CD14-positive monocyte (primary cell): ENCODE data around the gene CALM1. TPM values are rescaled to one million over a fixed set of nuclear protein-coding genes. Genes with fewer than 3 reads are reported as not detected.

ENCODE experiments used
- DNase-seq, 3 donors: peaks; one replicate each; pipeline ENCODE4 v3.0.0-alpha.2; 2011 to 2022
- H2AFZ ChIP-seq: 2 replicates; pipeline ENCODE4 v1.6.0; 2012; ENCODE audit warnings: mild to moderate bottlenecking, low read depth, low read length, inconsistent platforms; ENCODE audit not compliant: insufficient read depth, poor library complexity, severe bottlenecking
- H3K27ac ChIP-seq, 2 donors: 1 replicate in 1 of 2; 2 replicates in 1 of 2; pipeline ENCODE4 v1.5.1; 2012 to 2013; ENCODE audit warnings: low read length in 2 of 2, control low read depth in 1 of 2, inconsistent platforms in 1 of 2, low read depth in 1 of 2, mild to moderate bottlenecking in 1 of 2
- H3K27me3 ChIP-seq, 2 donors: one replicate each; pipeline versions ENCODE4 v1.6.0 to v1.6.1; 2011 to 2013; ENCODE audit warnings: low read length in 2 of 2; ENCODE audit not compliant: control insufficient read depth in 2 of 2, insufficient read depth in 2 of 2
- H3K36me3 ChIP-seq, 2 donors: replicated peaks in 1 of 2; 1 replicate in 1 of 2; 2 replicates in 1 of 2; pipeline versions ENCODE4 v1.5.1 to v1.6.1; 2012 to 2013; ENCODE audit warnings: low read length in 2 of 2, control low read depth in 1 of 2, inconsistent platforms in 1 of 2, mild to moderate bottlenecking in 1 of 2; ENCODE audit not compliant: insufficient read depth in 2 of 2, control insufficient read depth in 1 of 2
- H3K4me1 ChIP-seq, 2 donors: 1 replicate in 1 of 2; 2 replicates in 1 of 2; pipeline versions ENCODE4 v1.5.1 to v1.6.1; 2012 to 2013; ENCODE audit warnings: low read length in 2 of 2, control low read depth in 1 of 2, inconsistent platforms in 1 of 2, mild to moderate bottlenecking in 1 of 2, moderate library complexity in 1 of 2; ENCODE audit not compliant: insufficient read depth in 2 of 2, control insufficient read depth in 1 of 2
- H3K4me2 ChIP-seq: replicated peaks from 2 replicates; pipeline ENCODE3; 2012; ENCODE audit warnings: low read length, moderate library complexity, mild to moderate bottlenecking; ENCODE audit not compliant: poor library complexity, severe bottlenecking; ENCODE audit errors: extremely low read depth
- H3K4me3 ChIP-seq, 3 experiments: fragments of 200-600 bp in 1 of 3; sonication (generic) in 1 of 3; replicated peaks in 1 of 3; 1 replicate in 2 of 3; 2 replicates in 1 of 3; pipeline ENCODE4 v1.5.1; 2011 to 2013; ENCODE audit warnings: low read length in 3 of 3, mild to moderate bottlenecking in 3 of 3, control low read depth in 2 of 3, low read depth in 2 of 3, inconsistent platforms in 1 of 3, moderate library complexity in 1 of 3
- H3K79me2 ChIP-seq: 2 replicates; pipeline ENCODE4 v1.6.0; 2012; ENCODE audit warnings: mild to moderate bottlenecking, control low read depth, inconsistent platforms, low read length, moderate library complexity; ENCODE audit not compliant: insufficient read depth
- H3K9ac ChIP-seq: 2 replicates; pipeline ENCODE4 v1.6.0; 2017; ENCODE audit warnings: low read length, mild to moderate bottlenecking; ENCODE audit not compliant: insufficient read depth, poor library complexity, severe bottlenecking
- H3K9me3 ChIP-seq, 2 donors: replicated peaks in 1 of 2; 1 replicate in 1 of 2; 2 replicates in 1 of 2; pipeline versions ENCODE4 v1.5.1 to v1.6.1; 2012 to 2013; ENCODE audit warnings: low read length in 2 of 2, control low read depth in 1 of 2; ENCODE audit not compliant: control insufficient read depth in 1 of 2, insufficient read depth in 1 of 2
- H4K20me1 ChIP-seq: 2 replicates; pipeline ENCODE4 v1.6.0; 2012; ENCODE audit warnings: mild to moderate bottlenecking, low read length, control low read depth, moderate library complexity; ENCODE audit not compliant: insufficient read depth
- H3K27ac Mint-ChIP-seq, 7 donors: one replicate each; pipeline ENCODE4 v1.8.0; 2020; ENCODE audit warnings: mild to moderate bottlenecking in 7 of 7, mixed read lengths in 7 of 7, moderate library complexity in 6 of 7, inconsistent platforms in 2 of 7
- H3K27me3 Mint-ChIP-seq, 3 donors: one replicate each; pipeline ENCODE4 v1.8.0; 2021 to 2022; ENCODE audit warnings: low read depth in 3 of 3, mild to moderate bottlenecking in 3 of 3, mixed read lengths in 3 of 3, moderate library complexity in 3 of 3, inconsistent platforms in 1 of 3
- H3K36me3 Mint-ChIP-seq, 2 donors: one replicate each; pipeline ENCODE4 v1.8.0; 2020; ENCODE audit warnings: mixed read lengths in 2 of 2, inconsistent platforms in 1 of 2, mild to moderate bottlenecking in 1 of 2
- H3K4me1 Mint-ChIP-seq: one replicate; pipeline ENCODE4 v1.8.0; 2020; ENCODE audit warnings: mild to moderate bottlenecking, mixed read lengths
- H3K4me3 Mint-ChIP-seq, 2 donors: one replicate each; pipeline ENCODE4 v1.8.0; 2020; ENCODE audit warnings: mild to moderate bottlenecking in 2 of 2, mixed read lengths in 2 of 2, moderate library complexity in 1 of 2
- H3K9me3 Mint-ChIP-seq, 7 donors: one replicate each; pipeline ENCODE4 v1.8.0; 2020 to 2022; ENCODE audit warnings: mixed read lengths in 7 of 7, mild to moderate bottlenecking in 6 of 7, moderate library complexity in 6 of 7, inconsistent platforms in 2 of 7
- WGBS: methylation state at CpG from one replicate; pipeline ENCODE4 v1.1.5; 2013; ENCODE audit warnings: missing lambda C conversion rate; ENCODE audit not compliant: insufficient coverage; 5-methylcytosine and 5-hydroxymethylcytosine counted together
- intact Hi-C, 2 donors: fragments of 100-400 bp; cut with micrococcal nuclease; formaldehyde crosslinking; loops; one replicate each; pipeline versions ENCODE4 v1.15.0 to v1.15.1; 2023
- polyA plus RNA-seq, 3 donors: library from polyadenylated mRNA; depleted of rRNA in 1 of 3; unstranded in 2 of 3; stranded (reverse) in 1 of 3; fragments of 300-500 nt in 2 of 3; fragments of >200 nt in 1 of 3; fragmentation: Illumina TruSeq in 2 of 3; gene quantifications; 1 replicate in 2 of 3; 2 replicates in 1 of 3; pipeline ENCODE4 v1.2.3, GENCODE V29; 2012 to 2021
- TF ChIP-seq, protein P1 (sequence below): fragments of 200-600 bp; IDR thresholded peaks from one replicate; pipeline ENCODE4 v1.8.0; 2022; ENCODE audit warnings: antibody characterized with exemption, mild to moderate bottlenecking

CALM1 gene
- polyA plus RNA-seq, 3 donors: 277 to 912 (median 906) TPM

DNA sequence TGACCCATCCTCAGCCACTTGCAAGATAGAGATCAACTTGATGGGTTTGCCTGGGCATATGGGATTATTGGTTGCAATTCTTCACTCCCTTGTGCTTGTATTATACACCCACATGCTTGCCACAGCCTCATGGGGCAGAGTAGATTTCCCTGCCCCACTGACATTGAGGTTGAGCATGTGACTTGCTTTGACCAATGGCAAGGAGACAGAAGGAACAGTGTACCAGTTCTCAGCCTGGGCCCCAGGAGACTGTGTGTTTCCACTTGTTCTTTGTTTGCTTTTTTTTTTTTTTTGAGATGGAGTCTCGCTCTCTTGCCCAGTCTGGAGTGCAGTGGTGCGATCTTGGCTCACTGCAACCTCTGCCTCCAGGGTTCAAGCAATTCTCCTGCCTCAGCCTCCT lies 31.8 kb downstream of the CALM1 start:
- Histone ChIP-seq H3K4me3 (no peak overlapping the region), H2AFZ (no peak overlapping the region), H3K4me2 (no peak overlapping the region), H3K27me3 (no peaks in the 10 kb centered on the region), H3K36me3 (no peaks in the 10 kb centered on the region), H4K20me1 (no peaks in the 10 kb centered on the region), H3K79me2 (no peaks in the 10 kb centered on the region), H3K4me1 (no peaks in the 10 kb centered on the region), H3K9me3 (no peaks in the 10 kb centered on the region), H3K27ac (no peak overlapping the region), H3K9ac (no peak overlapping the region)
- Mint-ChIP-seq H3K4me3 (no peak overlapping the region), H3K27ac (no peak overlapping the region), H3K27me3 (no peaks in the 10 kb centered on the region), H3K4me1 (no peaks in the 10 kb centered on the region), H3K9me3 (peaks cover 0 to 6% (median 0%) of the 10 kb centered on the region in 7 donors), H3K36me3 (no peaks in the 10 kb centered on the region)
- WGBS: no CpG with 5 or more reads among the region's 2 CpGs
- intact Hi-C loops: no loop called here
- no peak for DNase-seq
- TF ChIP-seq, protein P1, sequence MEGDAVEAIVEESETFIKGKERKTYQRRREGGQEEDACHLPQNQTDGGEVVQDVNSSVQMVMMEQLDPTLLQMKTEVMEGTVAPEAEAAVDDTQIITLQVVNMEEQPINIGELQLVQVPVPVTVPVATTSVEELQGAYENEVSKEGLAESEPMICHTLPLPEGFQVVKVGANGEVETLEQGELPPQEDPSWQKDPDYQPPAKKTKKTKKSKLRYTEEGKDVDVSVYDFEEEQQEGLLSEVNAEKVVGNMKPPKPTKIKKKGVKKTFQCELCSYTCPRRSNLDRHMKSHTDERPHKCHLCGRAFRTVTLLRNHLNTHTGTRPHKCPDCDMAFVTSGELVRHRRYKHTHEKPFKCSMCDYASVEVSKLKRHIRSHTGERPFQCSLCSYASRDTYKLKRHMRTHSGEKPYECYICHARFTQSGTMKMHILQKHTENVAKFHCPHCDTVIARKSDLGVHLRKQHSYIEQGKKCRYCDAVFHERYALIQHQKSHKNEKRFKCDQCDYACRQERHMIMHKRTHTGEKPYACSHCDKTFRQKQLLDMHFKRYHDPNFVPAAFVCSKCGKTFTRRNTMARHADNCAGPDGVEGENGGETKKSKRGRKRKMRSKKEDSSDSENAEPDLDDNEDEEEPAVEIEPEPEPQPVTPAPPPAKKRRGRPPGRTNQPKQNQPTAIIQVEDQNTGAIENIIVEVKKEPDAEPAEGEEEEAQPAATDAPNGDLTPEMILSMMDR: no peak

DNA sequence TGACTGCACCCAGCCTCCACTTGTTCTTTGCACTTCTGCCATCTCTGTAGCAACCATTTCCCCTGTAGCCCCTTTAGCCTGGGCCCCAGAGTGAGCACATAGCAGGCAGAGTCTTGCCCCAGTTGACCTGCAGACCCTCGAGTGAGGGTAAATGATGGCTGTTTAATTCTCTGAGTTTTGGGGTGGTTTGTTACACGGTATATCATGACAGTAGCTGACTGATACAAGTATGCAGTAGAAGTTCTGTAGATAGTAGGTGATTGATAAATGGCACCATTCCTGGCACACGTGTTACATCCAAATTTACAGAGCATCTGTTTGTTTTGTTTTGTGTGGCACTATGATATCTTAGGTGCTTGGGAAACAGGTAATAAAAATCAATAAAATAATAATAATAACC lies 32.4 kb downstream of the CALM1 start:
- Histone ChIP-seq H3K27me3 (no peaks in the 10 kb centered on the region), H3K79me2 (no peaks in the 10 kb centered on the region), H3K27ac (no peak overlapping the region), H2AFZ (no peak overlapping the region), H3K9ac (no peak overlapping the region), H3K4me2 (no peak overlapping the region), H3K4me3 (no peak overlapping the region), H3K4me1 (no peaks in the 10 kb centered on the region), H3K9me3 (no peaks in the 10 kb centered on the region), H4K20me1 (no peaks in the 10 kb centered on the region), H3K36me3 (no peaks in the 10 kb centered on the region)
- TF ChIP-seq, protein P1: no peak
- Mint-ChIP-seq H3K27me3 (peaks cover 0 to 3% (median 0%) of the 10 kb centered on the region in 3 donors), H3K4me3 (no peak overlapping the region), H3K4me1 (no peaks in the 10 kb centered on the region), H3K27ac (no peak overlapping the region), H3K9me3 (peaks cover 0 to 6% (median 0%) of the 10 kb centered on the region in 7 donors), H3K36me3 (no peaks in the 10 kb centered on the region)
- WGBS: 100% methylated on average over 2 of the region's 3 CpGs
- no peak for DNase-seq
- intact Hi-C loops: no loop called here
